Testis (tissue), 2 donors: Measurements from ENCODE around the gene HPN.

Experiments
- CTCF ChIP-seq, 3 experiments: fragments of 450-650 bp in 2 of 3; fragments of 200-600 bp in 1 of 3; sonication (generic) in 1 of 3; IDR thresholded peaks; one replicate each; pipeline ENCODE4 v1.5.1; 2016 to 2019; ENCODE audit warnings: antibody characterized with exemption in 3 of 3, mild to moderate bottlenecking in 2 of 3, moderate library complexity in 1 of 3
- POLR2A ChIP-seq: fragments of 450-650 bp; IDR thresholded peaks from one replicate; pipeline ENCODE4 v1.6.1; 2017; ENCODE audit warnings: antibody characterized with exemption, mild to moderate bottlenecking, moderate library complexity

- no peak for TF ChIP-seq CTCF (IDR thresholded peaks at IDR 0.05)
- TF ChIP-seq POLR2A = no peak
Measured at GRCh38 chr19:35086455-35086854, 44.9 kb downstream of the HPN start.
